Measurements from ENCODE around the gene AUTS2. TPM values are rescaled to one million over a fixed set of nuclear protein-coding genes. Genes with fewer than 3 reads are reported as not detected.

The AUTS2 gene
- total RNA-seq, 2 experiments from 2014 or later: 17.5 to 23.8 TPM

DNA sequence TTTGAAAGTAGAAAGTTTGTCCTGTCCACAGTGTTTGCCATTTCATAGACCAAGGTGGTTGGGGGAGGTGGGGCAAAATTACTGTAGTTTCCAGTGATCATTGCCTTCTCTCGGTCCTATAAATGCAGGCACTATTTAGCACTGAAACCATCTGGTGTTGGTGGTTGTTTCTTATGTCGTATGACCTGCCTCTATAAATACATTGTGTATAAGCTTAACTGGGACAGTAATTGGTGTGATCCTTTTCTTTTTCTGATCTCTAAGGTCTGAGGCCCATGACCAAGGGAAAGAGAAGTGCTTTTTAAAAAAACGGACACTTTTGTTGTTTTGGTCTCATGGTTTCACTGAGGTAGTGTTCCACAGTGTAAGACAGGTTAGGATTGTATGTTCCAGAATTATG, 63.1 kb downstream of the AUTS2 start:
- no peak for DNase-seq
- Mint-ChIP-seq H3K36me3 (no peaks in the 10 kb centered on the region), H3K9me3 (no peaks in the 10 kb centered on the region), H3K27ac (no peak overlapping the region), H3K27me3 (peaks cover 20% of the 10 kb centered on the region), H3K4me3 (no peak overlapping the region), H3K4me1 (no peaks in the 10 kb centered on the region)
- POLR2A ChIA-PET: no interaction called here
- no peak for ATAC-seq (ENCODE audit: low read depth)

DNA sequence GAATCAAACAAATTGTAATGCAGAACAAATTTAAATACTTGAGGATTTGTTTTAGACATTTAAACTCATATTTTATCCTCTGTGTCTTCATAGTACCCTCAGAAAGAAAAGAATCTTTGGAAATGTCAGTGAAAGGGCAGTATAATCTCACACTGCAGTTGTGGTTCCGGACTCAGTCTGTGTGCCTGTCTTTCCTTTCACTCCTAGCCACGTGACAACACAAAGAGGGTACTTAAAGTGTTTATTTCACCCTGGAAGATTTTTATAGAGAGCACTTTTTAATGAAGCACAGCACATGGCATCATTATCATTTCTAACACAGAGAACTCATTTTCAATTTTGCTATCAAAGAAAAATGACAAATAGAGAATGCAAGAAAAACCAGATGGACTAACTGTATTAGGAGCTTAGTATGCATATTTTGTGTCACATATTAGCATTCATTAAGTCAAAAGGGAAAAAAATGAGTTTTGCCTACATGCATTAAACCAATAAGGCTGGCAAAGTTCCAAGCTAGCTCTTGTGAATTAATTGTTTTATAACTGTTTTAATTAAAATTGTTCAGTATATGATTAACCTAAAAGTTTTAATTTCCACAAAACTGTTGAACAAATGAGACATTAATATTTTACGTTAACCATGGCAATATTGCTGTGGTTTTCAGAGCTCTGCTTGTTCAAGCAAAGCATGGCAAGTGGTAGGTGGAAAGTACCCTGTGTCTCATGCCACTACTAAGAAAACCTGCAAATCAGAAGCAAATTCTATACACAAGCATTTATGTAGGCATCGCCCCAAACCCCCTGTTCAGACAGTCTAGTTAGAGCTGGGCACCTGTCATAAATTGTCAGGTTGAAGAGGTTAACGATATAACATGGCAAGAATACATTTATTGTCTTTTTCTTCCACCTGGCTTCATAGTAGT, 65.9 kb downstream of the AUTS2 start:
- no peak overlapping the region for H3K4me3 Mint-ChIP-seq
- peaks cover 13% of the 10 kb centered on the region for H3K27me3 Mint-ChIP-seq
- no peaks in the 10 kb centered on the region for H3K36me3 Mint-ChIP-seq
- no peaks in the 10 kb centered on the region for H3K9me3 Mint-ChIP-seq
- H3K4me1 Mint-ChIP-seq: no peaks in the 10 kb centered on the region
- no peak overlapping the region for H3K27ac Mint-ChIP-seq
- no peak for DNase-seq
- POLR2A ChIA-PET: no interaction called here
- ATAC-seq (ENCODE audit: low read depth): no peak

DNA sequence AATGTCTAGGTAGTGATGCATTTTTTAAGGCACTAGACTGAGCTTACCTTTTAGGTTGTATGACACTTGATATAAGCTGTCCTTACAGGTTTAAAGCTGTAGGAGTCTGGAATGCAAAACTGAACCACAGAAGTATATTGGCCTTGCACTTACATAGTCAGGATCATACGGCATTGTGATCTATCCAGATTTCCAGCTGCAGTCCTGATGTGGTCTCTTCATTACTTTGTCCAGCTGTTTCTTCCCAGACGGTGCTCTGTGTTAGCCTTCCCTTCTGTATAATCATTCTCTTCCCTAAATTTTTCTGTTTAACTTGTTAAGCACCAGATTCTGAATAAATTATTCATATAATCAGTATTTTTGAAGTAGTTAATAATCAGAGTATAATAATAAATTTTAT, 67.1 kb downstream of the AUTS2 start:
- Mint-ChIP-seq H3K27ac (no peak overlapping the region), H3K4me1 (no peaks in the 10 kb centered on the region), H3K9me3 (no peaks in the 10 kb centered on the region), H3K36me3 (no peaks in the 10 kb centered on the region), H3K4me3 (no peak overlapping the region), H3K27me3 (peaks cover 15% of the 10 kb centered on the region)
- POLR2A ChIA-PET: no interaction called here
- DNase-seq (no peak), ATAC-seq (ENCODE audit: low read depth) (no peak)

DNA sequence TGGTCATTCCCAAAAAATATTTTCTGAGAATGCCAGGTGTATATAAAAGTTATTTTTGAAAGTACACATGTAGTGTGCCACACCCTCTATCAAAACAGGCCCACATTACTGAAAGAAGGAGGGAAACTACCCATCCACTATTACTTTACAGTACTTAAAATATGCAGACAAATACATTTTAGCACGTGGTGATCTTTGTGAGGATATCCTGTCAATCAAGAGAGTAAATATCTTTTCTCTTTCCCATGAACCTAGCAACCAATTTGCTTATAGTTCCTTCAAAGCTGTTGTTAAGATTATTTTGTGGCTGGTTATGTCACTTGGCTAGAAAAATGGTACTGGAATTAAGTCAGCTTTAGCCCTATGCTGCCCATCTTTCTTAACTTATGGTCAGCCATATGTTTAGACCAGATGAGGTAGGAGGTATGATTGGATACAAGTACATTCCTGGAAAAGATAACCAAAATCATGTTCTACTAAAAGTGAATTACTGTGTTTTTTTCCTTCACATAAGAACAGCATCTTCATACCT, 70.1 kb downstream of the AUTS2 start:
- H3K4me1 Mint-ChIP-seq: no peaks in the 10 kb centered on the region
- POLR2A ChIA-PET: no interaction called here

DNA sequence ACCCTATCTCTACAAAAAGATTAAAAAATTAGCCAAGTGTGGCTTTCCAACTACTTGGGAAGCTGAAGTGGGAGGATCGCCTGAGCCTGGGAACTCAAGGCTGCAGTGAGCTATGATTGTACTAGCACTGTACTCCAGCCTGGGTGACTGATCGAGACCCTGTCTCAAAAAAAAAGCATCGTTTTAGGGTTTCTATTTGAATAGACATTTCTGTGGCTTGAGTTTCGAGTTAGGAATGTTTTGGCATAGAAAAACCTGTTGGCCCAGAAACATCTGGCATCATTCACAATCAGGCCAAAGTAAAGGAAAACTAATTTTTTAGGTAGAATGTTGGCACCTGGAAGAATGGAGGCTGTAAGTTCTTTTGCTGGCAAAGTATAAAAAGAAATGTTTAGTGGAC, 72.4 kb downstream of the AUTS2 start:
- Mint-ChIP-seq H3K27me3 (peaks cover 12% of the 10 kb centered on the region), H3K36me3 (no peaks in the 10 kb centered on the region), H3K27ac (no peak overlapping the region), H3K4me1 (peaks cover 2% of the 10 kb centered on the region), H3K9me3 (no peaks in the 10 kb centered on the region), H3K4me3 (no peak overlapping the region)
- POLR2A ChIA-PET: no interaction called here
- ATAC-seq (ENCODE audit: low read depth) (no peak), DNase-seq (no peak)

More for the DNA sequence above, 70.1 kb downstream of the AUTS2 start:
- H3K36me3 Mint-ChIP-seq: no peaks in the 10 kb centered on the region
- peaks cover 16% of the 10 kb centered on the region for H3K27me3 Mint-ChIP-seq
- ATAC-seq (ENCODE audit: low read depth): no peak
- H3K4me3 Mint-ChIP-seq: no peak overlapping the region
- no peak overlapping the region for H3K27ac Mint-ChIP-seq
- no peak for DNase-seq
- H3K9me3 Mint-ChIP-seq: no peaks in the 10 kb centered on the region

DNA sequence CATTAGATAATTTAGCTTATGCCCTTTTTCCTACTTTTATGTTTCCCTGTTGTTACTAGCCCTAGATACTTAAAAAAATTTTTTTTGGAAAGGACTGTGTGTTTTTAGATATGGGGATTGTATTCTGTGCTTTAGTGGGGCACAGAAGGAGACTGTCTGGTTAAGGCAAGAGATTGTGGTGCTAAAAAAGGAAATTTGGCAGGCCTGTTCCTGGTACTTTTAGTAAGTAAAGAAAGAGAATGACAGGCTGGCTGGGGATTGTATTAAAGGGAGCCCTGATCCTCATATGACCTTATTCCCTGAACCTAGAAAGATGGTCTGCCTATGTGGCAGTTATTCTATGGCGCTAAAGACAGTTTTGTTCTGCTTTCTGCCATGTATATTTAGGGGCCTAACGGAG, 74.8 kb downstream of the AUTS2 start:
- H3K27me3 Mint-ChIP-seq: peaks cover 15% of the 10 kb centered on the region
- no peak overlapping the region for H3K27ac Mint-ChIP-seq
- no peak for ATAC-seq (ENCODE audit: low read depth)
- H3K9me3 Mint-ChIP-seq: no peaks in the 10 kb centered on the region
- DNase-seq: no peak
- POLR2A ChIA-PET: no interaction called here
- H3K4me1 Mint-ChIP-seq: peaks cover 2% of the 10 kb centered on the region
- no peaks in the 10 kb centered on the region for H3K36me3 Mint-ChIP-seq
- no peak overlapping the region for H3K4me3 Mint-ChIP-seq

DNA sequence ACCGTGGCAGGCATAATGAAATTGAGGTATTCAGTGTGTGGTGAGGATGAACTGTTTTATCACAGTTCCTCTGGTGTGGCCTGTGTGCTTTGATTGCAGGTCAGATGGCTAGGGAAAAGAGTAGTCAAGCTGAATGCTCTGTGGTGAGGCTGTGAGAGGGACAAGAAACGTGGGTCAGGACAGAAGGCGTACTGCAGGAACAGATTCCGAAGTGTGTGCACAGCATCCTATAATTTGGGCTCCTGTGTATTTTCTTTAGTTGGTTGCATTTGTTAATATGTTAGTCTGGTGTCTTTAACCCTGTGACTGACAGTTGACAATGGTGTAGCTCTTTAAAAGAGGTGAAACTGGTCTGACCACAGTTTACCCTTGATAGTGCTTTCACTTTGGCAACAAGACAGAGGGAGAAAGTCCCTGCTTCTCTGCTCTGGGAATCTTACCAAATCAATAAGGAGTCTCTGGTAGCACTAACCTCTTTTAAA, 76.5 kb downstream of the AUTS2 start:
- Mint-ChIP-seq H3K4me3 (no peak overlapping the region), H3K27me3 (peaks cover 20% of the 10 kb centered on the region), H3K36me3 (no peaks in the 10 kb centered on the region), H3K4me1 (peaks cover 2% of the 10 kb centered on the region), H3K27ac (peak overlapping the region; percentile 3), H3K9me3 (no peaks in the 10 kb centered on the region)
- DNase-seq (no peak), ATAC-seq (ENCODE audit: low read depth) (no peak)
- POLR2A ChIA-PET: no interaction called here

DNA sequence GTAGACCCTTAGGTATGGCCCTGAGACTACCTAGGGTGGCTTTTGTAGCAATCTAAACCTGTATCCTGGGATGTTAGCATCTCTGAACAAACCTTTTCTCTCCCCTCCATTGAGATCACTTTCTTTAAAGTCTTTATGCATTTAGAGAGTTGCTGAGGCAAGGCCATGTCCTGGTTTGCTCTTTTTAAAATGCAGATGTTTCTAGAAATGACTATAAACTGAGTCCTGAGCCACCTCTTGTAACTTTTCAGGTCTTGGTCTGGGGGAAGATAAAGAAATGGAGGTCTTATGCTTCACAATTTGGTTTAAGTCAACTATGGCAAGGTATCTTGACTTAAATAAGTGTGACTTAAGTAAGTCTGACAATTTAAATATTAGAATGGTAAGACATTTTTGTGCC, 78.0 kb downstream of the AUTS2 start:
- Mint-ChIP-seq H3K9me3 (no peaks in the 10 kb centered on the region), H3K4me1 (peaks cover 2% of the 10 kb centered on the region), H3K36me3 (no peaks in the 10 kb centered on the region), H3K27me3 (peaks cover 14% of the 10 kb centered on the region), H3K27ac (no peak overlapping the region), H3K4me3 (no peak overlapping the region)
- ATAC-seq (ENCODE audit: low read depth) (no peak), DNase-seq (no peak)
- POLR2A ChIA-PET: no interaction called here

DNA sequence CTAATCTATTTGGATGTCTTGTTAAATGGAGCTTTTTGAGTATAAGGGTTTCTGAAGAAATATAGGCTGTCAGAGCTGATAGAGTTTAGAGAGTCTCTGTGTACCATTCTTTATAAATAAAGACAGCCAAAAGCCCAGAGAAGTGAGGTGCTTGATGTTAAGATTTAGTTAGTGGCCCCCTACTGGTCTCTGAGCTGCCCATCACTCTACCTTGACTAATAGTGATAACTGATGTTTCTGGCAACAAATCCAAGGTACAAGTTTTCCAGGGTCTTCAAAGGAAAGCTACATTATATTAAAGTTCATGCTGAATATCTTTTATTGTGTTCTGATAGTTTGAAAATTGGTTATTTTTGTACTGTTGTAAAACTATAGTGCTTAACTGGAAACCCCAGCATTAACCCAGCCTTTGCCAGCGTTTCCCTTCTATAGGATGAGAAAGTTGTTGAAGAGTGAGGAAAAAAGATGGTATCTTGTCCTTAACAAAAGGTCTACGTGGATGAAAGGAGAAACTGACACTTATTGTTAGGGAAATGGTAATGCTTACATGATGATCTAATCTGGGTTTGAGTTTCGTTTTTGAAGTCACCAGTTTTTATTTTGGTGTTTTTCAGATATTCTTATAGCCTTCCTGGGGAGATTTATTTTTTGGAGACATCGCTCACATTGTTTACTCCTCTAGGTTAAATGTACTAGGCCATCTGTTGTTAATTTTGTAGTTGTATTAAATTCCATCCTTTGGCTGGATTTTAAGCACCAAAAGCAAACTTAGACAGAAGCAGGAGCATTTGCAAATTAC, 79.0 kb downstream of the AUTS2 start:
- Mint-ChIP-seq H3K27me3 (peaks cover 13% of the 10 kb centered on the region), H3K27ac (no peak overlapping the region)
- no peak for ATAC-seq (ENCODE audit: low read depth)

DNA sequence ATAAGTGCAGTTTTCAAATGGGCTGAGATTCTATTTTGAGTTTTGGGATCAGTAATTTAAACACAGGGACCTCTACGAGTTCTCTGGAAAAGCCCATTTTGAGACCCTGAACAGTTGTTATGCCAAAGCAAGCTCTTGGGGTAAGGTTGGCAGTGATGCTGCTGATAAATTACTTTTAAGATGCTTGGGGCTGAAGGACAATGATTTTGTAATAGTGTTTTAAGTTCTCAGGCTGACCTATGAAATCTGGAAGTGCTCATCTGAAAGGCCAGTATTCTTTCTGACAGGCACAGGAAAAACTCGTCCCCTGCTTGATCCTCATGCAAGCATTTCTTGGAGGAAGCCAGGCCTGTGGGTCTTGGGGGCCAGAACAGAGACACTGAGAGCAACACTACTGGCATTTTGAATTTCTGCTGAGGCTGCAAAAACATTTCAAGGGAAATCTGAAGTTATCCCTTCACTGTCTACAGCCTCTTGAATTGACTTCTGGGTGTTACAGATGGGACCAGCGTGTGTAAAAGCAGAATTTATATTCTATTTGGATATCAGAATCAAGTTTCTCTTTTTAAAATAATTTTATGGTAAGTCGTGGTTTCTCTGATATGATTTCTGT, 79.7 kb downstream of the AUTS2 start:
- H3K36me3 Mint-ChIP-seq: no peaks in the 10 kb centered on the region
- H3K27me3 Mint-ChIP-seq: peaks cover 7% of the 10 kb centered on the region
- peaks cover 2% of the 10 kb centered on the region for H3K4me1 Mint-ChIP-seq
- POLR2A ChIA-PET: no interaction called here
- no peak overlapping the region for H3K27ac Mint-ChIP-seq
- H3K9me3 Mint-ChIP-seq: no peaks in the 10 kb centered on the region
- DNase-seq (no peak), ATAC-seq (ENCODE audit: low read depth) (no peak)
- no peak overlapping the region for H3K4me3 Mint-ChIP-seq

More for the DNA sequence above, 79.0 kb downstream of the AUTS2 start:
- Mint-ChIP-seq H3K4me3 (no peak overlapping the region), H3K9me3 (no peaks in the 10 kb centered on the region), H3K4me1 (peaks cover 2% of the 10 kb centered on the region), H3K36me3 (no peaks in the 10 kb centered on the region)
- DNase-seq: no peak
- POLR2A ChIA-PET: interaction anchor here (0.8 kb wide), 1 partner anchor 77 kb away, joined by 4 read pairs; no protein-coding TSS in a partner anchor

DNA sequence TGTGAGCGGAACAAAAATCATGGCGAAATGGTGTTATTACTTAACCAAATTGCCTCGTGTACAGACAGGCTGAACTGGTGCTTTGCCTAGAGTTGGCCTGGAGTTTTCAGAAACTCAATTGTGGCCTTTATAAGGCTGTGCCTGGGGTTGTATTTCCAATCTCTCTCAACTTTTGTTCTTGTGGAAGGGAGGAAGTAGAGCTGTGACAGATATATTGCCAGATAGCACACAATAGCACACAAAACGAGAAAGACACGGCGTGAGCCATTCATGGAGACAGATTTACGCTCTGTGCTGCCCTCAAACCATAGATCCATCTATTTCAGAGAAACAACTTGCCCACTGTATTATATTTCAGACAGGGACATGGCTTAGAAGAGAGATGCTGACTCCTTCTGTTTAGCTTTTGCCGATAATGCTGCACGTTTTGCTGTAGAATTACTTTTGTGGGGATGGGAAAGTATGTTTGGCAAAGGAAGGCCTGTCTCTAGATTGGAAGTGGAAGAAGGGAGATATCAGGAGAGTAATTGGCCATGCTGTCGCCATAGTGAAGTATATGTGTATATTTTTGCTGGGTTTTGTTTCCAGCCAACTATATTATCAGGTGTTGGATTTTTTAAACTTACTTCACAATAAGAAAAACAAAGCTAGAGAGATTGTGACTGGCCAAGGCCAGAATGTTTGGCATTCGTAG, 80.4 kb downstream of the AUTS2 start:
- POLR2A ChIA-PET: no interaction called here
- peaks cover 2% of the 10 kb centered on the region for H3K4me1 Mint-ChIP-seq
- H3K9me3 Mint-ChIP-seq: no peaks in the 10 kb centered on the region

DNA sequence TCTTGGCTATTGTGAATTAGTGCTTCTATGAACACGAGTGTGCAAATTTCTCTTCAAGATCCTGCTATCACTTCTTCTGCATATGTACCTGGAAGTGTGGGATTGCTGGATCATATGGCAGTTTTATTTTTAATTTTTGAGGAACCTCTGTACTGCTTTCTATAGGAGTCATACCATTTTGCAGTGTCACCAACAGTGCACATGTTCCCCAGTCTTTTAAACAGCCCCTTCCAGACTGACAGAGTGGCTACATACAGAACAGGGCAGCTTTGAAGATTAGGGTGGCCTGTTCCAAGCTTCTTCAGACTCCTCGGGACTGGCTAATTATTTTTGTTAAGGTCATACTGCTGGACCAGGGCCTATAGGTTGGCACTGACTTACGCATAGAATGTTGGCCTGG, 82.9 kb downstream of the AUTS2 start:
- no peaks in the 10 kb centered on the region for H3K36me3 Mint-ChIP-seq
- no peak overlapping the region for H3K27ac Mint-ChIP-seq
- ATAC-seq (ENCODE audit: low read depth) (no peak), DNase-seq (no peak)
- POLR2A ChIA-PET: no interaction called here
- no peak overlapping the region for H3K4me3 Mint-ChIP-seq
- no peaks in the 10 kb centered on the region for H3K4me1 Mint-ChIP-seq
- no peaks in the 10 kb centered on the region for H3K9me3 Mint-ChIP-seq
- peaks cover 7% of the 10 kb centered on the region for H3K27me3 Mint-ChIP-seq

More for the DNA sequence above, 80.4 kb downstream of the AUTS2 start:
- DNase-seq: no peak
- H3K27ac Mint-ChIP-seq: no peak overlapping the region
- no peaks in the 10 kb centered on the region for H3K36me3 Mint-ChIP-seq
- no peak overlapping the region for H3K4me3 Mint-ChIP-seq
- ATAC-seq (ENCODE audit: low read depth): no peak
- H3K27me3 Mint-ChIP-seq: peaks cover 7% of the 10 kb centered on the region

DNA sequence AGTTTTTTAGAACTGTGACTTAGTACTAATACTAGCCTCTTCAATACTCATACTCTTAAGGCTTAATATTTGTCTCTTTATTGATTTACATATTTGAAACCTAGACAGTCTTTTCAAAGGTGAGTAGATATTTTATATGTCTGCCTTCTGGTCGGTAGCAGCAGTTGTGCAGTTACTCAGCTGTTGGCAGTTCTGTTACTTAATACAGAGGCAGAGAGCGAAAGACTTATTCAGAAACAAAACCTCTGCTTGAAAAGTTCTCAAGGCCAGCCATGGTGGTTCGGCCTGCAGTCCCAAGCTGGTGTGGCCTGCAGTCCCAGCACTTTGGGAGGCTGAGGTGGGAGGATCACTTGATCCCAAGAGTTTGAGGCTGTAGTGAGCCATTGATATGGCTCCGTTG, 84.2 kb downstream of the AUTS2 start:
- Mint-ChIP-seq H3K27me3 (peaks cover 6% of the 10 kb centered on the region), H3K4me1 (no peaks in the 10 kb centered on the region), H3K36me3 (no peaks in the 10 kb centered on the region), H3K27ac (no peak overlapping the region), H3K9me3 (no peaks in the 10 kb centered on the region), H3K4me3 (no peak overlapping the region)
- ATAC-seq (ENCODE audit: low read depth) (no peak), DNase-seq (no peak)
- POLR2A ChIA-PET: no interaction called here

Measured in activated naive CD8-positive, alpha-beta T cell treated with anti-CD3 and anti-CD28 coated beads, Interleukin-2, amount 10 ng/mL, durations not matched to agents 7 days and 5 days (primary cell).